ENCODE data around the gene CNTNAP5.

DNA sequence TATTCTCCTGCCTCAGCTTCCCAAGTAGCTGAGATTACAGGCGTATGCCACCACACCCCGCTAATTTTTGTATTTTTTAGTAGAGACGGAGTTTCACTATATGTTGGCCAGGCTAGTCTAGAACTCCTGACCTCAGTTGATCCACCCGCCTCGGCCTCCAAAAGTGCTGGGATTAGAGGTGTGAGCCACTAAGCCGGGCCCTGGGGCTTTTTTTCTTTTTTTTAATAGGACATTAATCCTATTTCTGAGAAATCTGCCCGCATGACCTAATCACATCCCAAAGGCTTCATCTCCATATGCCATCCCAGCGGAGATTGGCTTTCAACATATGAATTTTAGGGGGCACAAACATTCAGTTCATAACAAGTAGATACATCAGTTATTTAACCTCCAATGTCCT lies 128.6 kb downstream of the CNTNAP5 start:
- TF ChIP-seq FOXM1 (IDR thresholded peaks at IDR 0.05; ENCODE audit: borderline replicate concordance), result no peak
- TF ChIP-seq SP1 (IDR thresholded peaks at IDR 0.05), result no peak
- no peak for TF ChIP-seq CTBP1 (IDR thresholded peaks at IDR 0.05; ENCODE audit: borderline replicate concordance)
- no peak for TF ChIP-seq ARNT (IDR thresholded peaks at IDR 0.05)
- no peak for TF ChIP-seq ELF4 (IDR thresholded peaks at IDR 0.05)

Data from HEK293T (cell line).